ENCODE measurements around the gene TRAP1. TPM values are rescaled to one million over a fixed set of nuclear protein-coding genes. Genes with fewer than 3 reads are reported as not detected.

TRAP1 gene
- total RNA-seq, 1 donor from 2014 or later, result 134 TPM

Other genes starting within 250 kb of the TRAP1 start
- gene C16orf90, start 222.0 kb downstream of the TRAP1 start, total RNA-seq, result not detected
- gene CLUAP1, start 216.5 kb downstream of the TRAP1 start, total RNA-seq, result 16.5 TPM
- 1.0 TPM for gene NLRC3, start 140.1 kb downstream of the TRAP1 start, total RNA-seq
- gene SLX4, start 105.9 kb downstream of the TRAP1 start, total RNA-seq, result 3.3 TPM
- gene DNASE1, start 62.8 kb downstream of the TRAP1 start, total RNA-seq, result 7.5 TPM
- 38.0 TPM for gene CREBBP, start 163.2 kb upstream of the TRAP1 start, total RNA-seq

Data from Right ventricle myocardium inferior (tissue), 1 donor.